Stimulated activated naive B cell treated with anti-CD40 and anti-IgM and Interleukin-4, amounts not matched to agents 10 μg/mL and 1 μg/mL and 100 μg/mL, for 72 hours (primary cell): Measurements from ENCODE around the gene NOM1.
A peak's percentile ranks its signal among the peaks of the same experiment; 100 is the strongest.

Source experiments
- ATAC-seq, 2 donors: fragments of 150-1000 bp; cut with Tn5 transposase; replicated peaks; 2 replicates each; pipeline ENCODE4 v1.10.0; 2021; ENCODE audit warnings: moderate library complexity in 1 of 2
- DNase-seq: peaks from one replicate; pipeline ENCODE4 v3.0.0; 2021
- H3K27ac Mint-ChIP-seq: one replicate; pipeline ENCODE4 v1.8.0; 2022; ENCODE audit warnings: mild to moderate bottlenecking, mixed read lengths
- H3K27me3 Mint-ChIP-seq, 2 donors: one replicate each; pipeline ENCODE4 v1.8.0; 2022; ENCODE audit warnings: mixed read lengths in 2 of 2
- H3K36me3 Mint-ChIP-seq, 2 donors: one replicate each; pipeline ENCODE4 v1.8.0; 2022; ENCODE audit warnings: mixed read lengths in 2 of 2, mild to moderate bottlenecking in 1 of 2
- H3K4me1 Mint-ChIP-seq, 2 donors: one replicate each; pipeline ENCODE4 v1.8.0; 2022; ENCODE audit warnings: mixed read lengths in 2 of 2, mild to moderate bottlenecking in 1 of 2
- H3K4me3 Mint-ChIP-seq, 2 donors: one replicate each; pipeline ENCODE4 v1.8.0; 2022; ENCODE audit warnings: mild to moderate bottlenecking in 2 of 2, mixed read lengths in 2 of 2, moderate library complexity in 1 of 2
- H3K9me3 Mint-ChIP-seq, 2 donors: one replicate each; pipeline ENCODE4 v1.8.0; 2022; ENCODE audit warnings: mixed read lengths in 2 of 2, mild to moderate bottlenecking in 1 of 2

NOM1 gene

GRCh38 chr7:157008206-157009169, 59.0 kb downstream of the NOM1 start:
- ATAC-seq (no peak), DNase-seq (no peak)
- Mint-ChIP-seq H3K9me3 (no peaks in the 10 kb centered on the region), H3K36me3 (no peaks in the 10 kb centered on the region), H3K4me1 (peaks cover 22 to 39% of the 10 kb centered on the region in 2 donors), H3K4me3 (peak overlapping the region in 1 of 2 donors; percentile 30), H3K27ac (peak overlapping the region; percentile 76), H3K27me3 (peaks cover 73 to 84% of the 10 kb centered on the region in 2 donors)

- peaks cover 72 to 84% of the 10 kb centered on the region in 2 donors for H3K27me3 Mint-ChIP-seq
- H3K27ac Mint-ChIP-seq: peak overlapping the region; percentile 59
- DNase-seq: no peak
- peaks cover 18 to 31% of the 10 kb centered on the region in 2 donors for H3K4me1 Mint-ChIP-seq
- peak overlapping the region; percentile 77 to 80 for H3K4me3 Mint-ChIP-seq
- no peaks in the 10 kb centered on the region for H3K36me3 Mint-ChIP-seq
- no peak for ATAC-seq
- H3K9me3 Mint-ChIP-seq: no peaks in the 10 kb centered on the region
Observed at GRCh38 chr7:157009170-157009777, 59.8 kb downstream of the NOM1 start.

- no peaks in the 10 kb centered on the region for H3K36me3 Mint-ChIP-seq
- H3K27me3 Mint-ChIP-seq: peaks cover 72 to 84% of the 10 kb centered on the region in 2 donors
- no peaks in the 10 kb centered on the region for H3K9me3 Mint-ChIP-seq
- H3K27ac Mint-ChIP-seq: no peak overlapping the region
- peak overlapping the region; percentile 77 to 80 for H3K4me3 Mint-ChIP-seq
- peak; percentile 10 to 20 for ATAC-seq
- H3K4me1 Mint-ChIP-seq: peaks cover 16 to 24% of the 10 kb centered on the region in 2 donors
- no peak for DNase-seq
Observed at GRCh38 chr7:157009778-157010587, 60.5 kb downstream of the NOM1 start.

DNA sequence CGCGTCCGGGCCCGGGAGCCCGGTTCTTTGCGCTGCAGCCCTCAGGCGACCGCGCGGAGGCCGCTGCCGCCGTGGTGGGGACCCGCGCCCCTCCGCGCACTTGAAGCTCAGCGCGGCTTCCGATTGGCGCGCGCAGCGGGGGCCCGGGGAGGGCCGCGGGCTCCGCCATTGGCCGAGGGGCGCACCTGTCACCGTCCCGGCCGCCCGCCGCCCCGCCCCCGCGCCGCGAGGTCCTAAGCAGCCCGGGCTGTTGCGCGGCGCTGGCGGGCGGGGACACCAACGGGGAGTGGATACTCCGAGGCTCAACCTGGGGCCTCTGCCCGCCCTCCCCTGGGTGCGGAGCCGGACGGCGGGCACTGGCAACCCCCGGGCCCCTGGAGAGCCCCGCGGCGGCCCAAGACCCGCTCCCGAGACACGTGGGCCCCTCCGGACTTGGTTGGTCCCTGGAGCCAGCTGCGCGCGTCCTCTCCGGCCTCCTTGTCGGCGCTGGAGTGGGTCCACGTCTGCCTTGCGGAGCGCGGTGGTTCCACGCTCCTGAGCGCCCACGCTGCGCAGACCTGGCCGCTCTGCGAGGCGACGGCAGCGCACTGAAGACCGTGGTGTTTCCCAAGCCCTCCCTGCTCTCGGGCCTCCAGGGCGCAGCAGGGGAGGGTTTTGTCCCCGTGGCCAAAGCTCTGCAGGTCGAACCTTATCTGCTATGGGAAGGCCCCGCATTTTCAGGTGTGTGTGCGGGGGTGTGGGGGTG, 61.2 kb downstream of the NOM1 start, which contains the start of gene MNX1:
Gene MNX1 (minus strand): TSS at position 76 of the 745 bp plus-strand sequence. CDS start 313 bp downstream, outside the sequence.
- ATAC-seq (peak; percentile 59 to 75), DNase-seq (no peak)
- H3K4me1 Mint-ChIP-seq: peaks cover 15 to 22% of the 10 kb centered on the region in 2 donors
- peak within 1 kb of the TSS; percentile 79 for H3K27ac Mint-ChIP-seq
- H3K36me3 Mint-ChIP-seq: no peaks in the 10 kb centered on the region
- peak within 1 kb of the TSS; percentile 77 to 80 for H3K4me3 Mint-ChIP-seq
- H3K9me3 Mint-ChIP-seq: no peaks in the 10 kb centered on the region
- H3K27me3 Mint-ChIP-seq: peaks cover 77 to 90% of the 10 kb centered on the region in 2 donors

- Mint-ChIP-seq H3K36me3 (no peaks in the 10 kb centered on the region), H3K9me3 (no peaks in the 10 kb centered on the region), H3K4me3 (peak overlapping the region; percentile 64 to 70), H3K27ac (peak overlapping the region; percentile 79), H3K4me1 (peaks cover 20 to 28% of the 10 kb centered on the region in 2 donors), H3K27me3 (peaks cover 79 to 90% of the 10 kb centered on the region in 2 donors)
- no peak for ATAC-seq
- DNase-seq: no peak
Observed at GRCh38 chr7:157011333-157012112, 62.0 kb downstream of the NOM1 start.

- Mint-ChIP-seq H3K4me3 (no peak overlapping the region), H3K9me3 (no peaks in the 10 kb centered on the region), H3K27ac (peak overlapping the region; percentile 10), H3K27me3 (peaks cover 79 to 90% of the 10 kb centered on the region in 2 donors), H3K4me1 (peaks cover 23 to 34% of the 10 kb centered on the region in 2 donors), H3K36me3 (no peaks in the 10 kb centered on the region)
- ATAC-seq (no peak), DNase-seq (no peak)
Observed at GRCh38 chr7:157012113-157012547, 62.6 kb downstream of the NOM1 start.

DNA sequence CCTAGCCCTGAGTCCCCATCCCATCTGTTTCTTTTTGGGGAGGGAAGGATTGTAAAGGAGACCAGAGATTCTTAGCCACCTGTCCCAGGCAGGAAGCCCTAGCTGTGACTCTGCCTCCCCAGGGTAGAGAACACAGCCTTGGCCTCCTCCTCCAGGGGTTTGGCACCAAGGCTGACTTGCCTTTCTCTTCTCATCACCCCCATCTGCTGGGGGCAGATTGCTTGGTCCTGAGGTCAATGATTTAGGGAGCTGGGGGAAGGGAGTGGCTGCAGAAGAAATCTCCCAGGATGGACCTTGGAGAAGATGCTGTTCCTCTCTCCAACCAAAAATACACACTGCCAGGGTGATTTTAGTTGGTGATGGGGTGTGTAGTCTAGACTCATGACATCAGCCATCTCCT, 63.6 kb downstream of the NOM1 start:
- no peak for DNase-seq
- Mint-ChIP-seq H3K27ac (no peak overlapping the region), H3K36me3 (no peaks in the 10 kb centered on the region), H3K4me3 (no peak overlapping the region), H3K27me3 (peaks cover 76 to 90% of the 10 kb centered on the region in 2 donors), H3K9me3 (no peaks in the 10 kb centered on the region), H3K4me1 (peaks cover 23 to 34% of the 10 kb centered on the region in 2 donors)
- ATAC-seq: no peak

GRCh38 chr7:157013602-157014549, 64.4 kb downstream of the NOM1 start:
- Mint-ChIP-seq H3K36me3 (peaks cover 0 to under 1% of the 10 kb centered on the region in 2 donors), H3K9me3 (no peaks in the 10 kb centered on the region), H3K27ac (no peak overlapping the region), H3K27me3 (peaks cover 74 to 89% of the 10 kb centered on the region in 2 donors), H3K4me1 (peaks cover 24 to 40% of the 10 kb centered on the region in 2 donors), H3K4me3 (no peak overlapping the region)
- ATAC-seq (no peak), DNase-seq (no peak)

DNA sequence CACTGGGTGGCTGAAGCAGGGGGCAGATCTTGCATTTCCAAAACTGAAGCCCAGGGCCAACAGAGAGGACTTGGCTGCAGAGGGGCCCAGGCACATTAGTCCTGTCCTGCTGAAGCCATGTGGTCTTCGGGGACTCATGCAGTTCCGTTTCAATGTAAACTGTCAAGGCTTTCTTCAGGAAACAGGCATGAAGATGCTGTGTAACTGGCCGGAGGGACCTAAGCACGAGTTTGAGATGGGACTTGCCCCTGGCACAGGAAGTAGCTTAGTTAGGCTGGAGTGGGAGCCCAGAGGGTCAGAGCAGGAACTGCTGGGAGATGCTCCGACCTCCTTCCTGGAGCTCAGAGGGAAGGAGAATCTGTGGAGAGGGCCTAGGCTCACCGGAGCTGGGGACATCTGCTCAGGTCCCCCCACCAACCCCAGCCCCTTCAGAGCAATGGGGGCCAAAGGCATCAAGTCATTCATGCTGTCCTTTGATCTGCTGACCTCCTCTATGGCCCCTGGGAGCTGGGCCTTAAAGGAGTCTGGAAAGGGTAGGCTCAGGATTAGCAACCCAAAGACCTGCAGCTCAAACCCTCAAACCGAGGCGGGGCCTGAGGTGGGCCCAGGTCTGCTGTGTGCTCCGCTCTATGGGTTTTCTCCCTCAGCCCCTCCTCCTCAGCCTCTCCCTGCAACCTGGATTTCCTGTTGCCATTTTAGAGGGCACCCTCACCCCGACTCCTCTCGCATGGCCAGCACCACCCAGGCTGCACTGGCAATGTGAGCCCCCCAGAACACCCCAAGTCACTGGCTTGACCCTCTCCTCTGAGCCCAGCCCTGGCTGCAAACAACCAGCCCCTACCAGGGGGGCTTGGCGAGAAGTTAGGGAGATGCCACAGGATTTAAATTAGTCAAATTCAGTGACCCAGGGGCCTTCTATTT, 65.4 kb downstream of the NOM1 start:
- no peak overlapping the region for H3K27ac Mint-ChIP-seq
- peaks cover 70 to 84% of the 10 kb centered on the region in 2 donors for H3K27me3 Mint-ChIP-seq
- no peak overlapping the region for H3K4me3 Mint-ChIP-seq
- ATAC-seq (no peak), DNase-seq (no peak)
- H3K9me3 Mint-ChIP-seq: no peaks in the 10 kb centered on the region
- H3K36me3 Mint-ChIP-seq: peaks cover 0 to 4% of the 10 kb centered on the region in 2 donors
- H3K4me1 Mint-ChIP-seq: peaks cover 21 to 35% of the 10 kb centered on the region in 2 donors

DNA sequence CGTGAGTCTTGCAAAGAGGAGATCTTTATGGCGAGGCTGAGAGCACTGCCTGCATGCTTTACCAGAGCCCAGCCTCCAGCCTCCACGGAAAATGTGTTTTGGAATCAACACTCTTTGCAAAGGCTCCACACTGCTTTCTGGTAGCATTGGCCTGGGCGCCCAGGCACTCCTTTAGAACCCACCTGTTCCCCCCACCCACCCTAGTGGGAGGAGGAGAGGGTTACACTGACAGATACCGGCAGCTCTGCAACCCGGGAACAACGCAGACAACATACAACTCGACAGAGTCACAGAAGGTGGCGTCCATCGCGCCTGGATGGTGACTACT, 66.5 kb downstream of the NOM1 start:
- H3K36me3 Mint-ChIP-seq: peaks cover 0 to 4% of the 10 kb centered on the region in 2 donors
- no peak overlapping the region for H3K4me3 Mint-ChIP-seq
- H3K27ac Mint-ChIP-seq: no peak overlapping the region
- peaks cover 70 to 81% of the 10 kb centered on the region in 2 donors for H3K27me3 Mint-ChIP-seq
- H3K4me1 Mint-ChIP-seq: peaks cover 21 to 33% of the 10 kb centered on the region in 2 donors
- H3K9me3 Mint-ChIP-seq: no peaks in the 10 kb centered on the region
- DNase-seq (no peak), ATAC-seq (no peak)

GRCh38 chr7:157016352-157017041, 67.0 kb downstream of the NOM1 start:
- H3K4me3 Mint-ChIP-seq: no peak overlapping the region
- peaks cover 18 to 28% of the 10 kb centered on the region in 2 donors for H3K4me1 Mint-ChIP-seq
- H3K9me3 Mint-ChIP-seq: no peaks in the 10 kb centered on the region
- no peak overlapping the region for H3K27ac Mint-ChIP-seq
- H3K36me3 Mint-ChIP-seq: peaks cover 0 to 4% of the 10 kb centered on the region in 2 donors
- peak; percentile 49 for DNase-seq
- H3K27me3 Mint-ChIP-seq: peaks cover 65 to 76% of the 10 kb centered on the region in 2 donors
- ATAC-seq: peak; percentile 77 to 78
